Activated CD4-positive, alpha-beta T cell treated with anti-CD3 and anti-CD28 coated beads for 24 hours (primary cell): Measurements from ENCODE around the gene HSPB1.
"Not testable (repeated sequence)": the region's sequence is repeated elsewhere in the genome, so short reads cannot be mapped to it uniquely, and the experiment has no call there.

Experiments used
- DNase-seq, 2 donors: peaks; one replicate each; pipeline ENCODE4 v3.0.0-alpha.2; 2020; ENCODE audit warnings: low read depth in 2 of 2

HSPB1 gene

GRCh38 chr7:76302347-76303201, at the start of gene HSPB1:
Gene HSPB1 (plus strand): TSS chr7:76302673. CDS start chr7:76302713, 40 bp downstream.
- DNase-seq, result no peak

- DNase-seq, result no peak
Measured at GRCh38 chr7:76254781-76255180, 47.7 kb upstream of the HSPB1 start.

GRCh38 chr7:76257973-76258372, 44.5 kb upstream of the HSPB1 start:
- DNase-seq, result no peak

- DNase-seq, result no peak
Measured at GRCh38 chr7:76259124-76260093, 43.1 kb upstream of the HSPB1 start.

- DNase-seq, result peak; percentile 14 to 32
Measured at GRCh38 chr7:76260171-76260703, 42.2 kb upstream of the HSPB1 start.

- DNase-seq, result no peak
Measured at GRCh38 chr7:76261329-76261728, 41.1 kb upstream of the HSPB1 start.

- DNase-seq, result no peak
Measured at GRCh38 chr7:76261931-76262330, 40.5 kb upstream of the HSPB1 start.

- no peak for DNase-seq
Measured at GRCh38 chr7:76262683-76263402, 39.6 kb upstream of the HSPB1 start.

- DNase-seq, result no peak
Measured at GRCh38 chr7:76265299-76265698, 37.2 kb upstream of the HSPB1 start.

GRCh38 chr7:76267107-76267893, 35.2 kb upstream of the HSPB1 start:
- DNase-seq, result no peak

GRCh38 chr7:76267894-76268183, 34.6 kb upstream of the HSPB1 start:
- DNase-seq, result no peak

- no peak for DNase-seq
Measured at GRCh38 chr7:76268376-76268775, 34.1 kb upstream of the HSPB1 start.

GRCh38 chr7:76269895-76270294, 32.6 kb upstream of the HSPB1 start:
- no peak for DNase-seq

- DNase-seq, result not testable (repeated sequence)
Measured at GRCh38 chr7:76271384-76271783, 31.1 kb upstream of the HSPB1 start.

- DNase-seq, result no peak
Measured at GRCh38 chr7:76272142-76272541, 30.3 kb upstream of the HSPB1 start.

GRCh38 chr7:76272851-76273497, 29.5 kb upstream of the HSPB1 start:
- no peak for DNase-seq

- no peak for DNase-seq
Measured at GRCh38 chr7:76273503-76273902, 29.0 kb upstream of the HSPB1 start.

- no peak for DNase-seq
Measured at GRCh38 chr7:76278540-76278939, 23.9 kb upstream of the HSPB1 start.

- DNase-seq, result no peak
Measured at GRCh38 chr7:76280408-76280807, 22.1 kb upstream of the HSPB1 start.

GRCh38 chr7:76281006-76281705, 21.3 kb upstream of the HSPB1 start:
- DNase-seq, result no peak
